ENCODE measurements around the gene EFL1. TPM values are rescaled to one million over a fixed set of nuclear protein-coding genes. Genes with fewer than 3 reads are reported as not detected.

EFL1 gene
- total RNA-seq, 2 experiments from 2014 or later, result 20.8 to 23.1 TPM

- no peaks in the 10 kb centered on the region for H3K9me3 Mint-ChIP-seq
- POLR2A ChIA-PET, result no interaction called here
- no peaks in the 10 kb centered on the region for H3K4me1 Mint-ChIP-seq
- no peak for DNase-seq
- no peak overlapping the region for H3K4me3 Mint-ChIP-seq
- H3K27ac Mint-ChIP-seq, result no peak overlapping the region
- CTCF ChIA-PET, result interaction anchor here (1.5 kb wide), 1 partner anchor 11 kb away, joined by 5 read pairs; no protein-coding TSS in a partner anchor
- H3K27me3 Mint-ChIP-seq, result no peaks in the 10 kb centered on the region
- H3K36me3 Mint-ChIP-seq (ENCODE audit: low read depth), result peaks cover 19% of the 10 kb centered on the region
These were observed 111.9 kb downstream of the EFL1 start for GRCh38 chr15:82150645-82151044.

GRCh38 chr15:82146990-82147461, 115.5 kb downstream of the EFL1 start:
- Mint-ChIP-seq H3K4me1 (no peaks in the 10 kb centered on the region), H3K4me3 (no peak overlapping the region), H3K27me3 (no peaks in the 10 kb centered on the region), H3K36me3 (ENCODE audit: low read depth) (peaks cover 16% of the 10 kb centered on the region), H3K27ac (no peak overlapping the region), H3K9me3 (no peaks in the 10 kb centered on the region)
- ChIA-PET POLR2A (no interaction called here), CTCF (no interaction called here)
- DNase-seq, result no peak

GRCh38 chr15:82146576-82146975, 116.0 kb downstream of the EFL1 start:
- ChIA-PET CTCF (no interaction called here), POLR2A (no interaction called here)
- no peaks in the 10 kb centered on the region for H3K9me3 Mint-ChIP-seq
- H3K27ac Mint-ChIP-seq, result no peak overlapping the region
- H3K36me3 Mint-ChIP-seq (ENCODE audit: low read depth), result peaks cover 11% of the 10 kb centered on the region
- H3K27me3 Mint-ChIP-seq, result no peaks in the 10 kb centered on the region
- H3K4me1 Mint-ChIP-seq, result no peaks in the 10 kb centered on the region
- H3K4me3 Mint-ChIP-seq, result no peak overlapping the region
- no peak for DNase-seq

- Mint-ChIP-seq H3K4me3 (no peak overlapping the region), H3K27me3 (no peaks in the 10 kb centered on the region), H3K27ac (no peak overlapping the region), H3K9me3 (no peaks in the 10 kb centered on the region), H3K36me3 (ENCODE audit: low read depth) (peaks cover 4% of the 10 kb centered on the region), H3K4me1 (no peaks in the 10 kb centered on the region)
- ChIA-PET POLR2A (no interaction called here), CTCF (interaction anchor here (0.8 kb wide), 1 partner anchor 14 kb away, joined by 3 read pairs; no protein-coding TSS in a partner anchor)
- no peak for DNase-seq
These were observed 118.8 kb downstream of the EFL1 start for GRCh38 chr15:82143390-82144385.

GRCh38 chr15:82140886-82141285, 121.6 kb downstream of the EFL1 start:
- no peak overlapping the region for H3K27ac Mint-ChIP-seq
- no peaks in the 10 kb centered on the region for H3K27me3 Mint-ChIP-seq
- peaks cover 11% of the 10 kb centered on the region for H3K36me3 Mint-ChIP-seq (ENCODE audit: low read depth)
- ChIA-PET CTCF (interaction anchor here (0.6 to 2.9 kb wide), 8 partner anchors 8 to 660 kb away, joined by 3 to 9 read pairs (median 4); no protein-coding TSS in a partner anchor), POLR2A (no interaction called here)
- H3K4me1 Mint-ChIP-seq, result no peaks in the 10 kb centered on the region
- no peak for DNase-seq
- H3K4me3 Mint-ChIP-seq, result no peak overlapping the region
- no peaks in the 10 kb centered on the region for H3K9me3 Mint-ChIP-seq

GRCh38 chr15:82139823-82140268, 122.7 kb downstream of the EFL1 start:
- CTCF ChIA-PET, result interaction anchor here (0.5 to 2.9 kb wide), 11 partner anchors 9 to 57 kb away, joined by 3 to 9 read pairs (median 4); no protein-coding TSS in a partner anchor
- H3K9me3 Mint-ChIP-seq, result no peaks in the 10 kb centered on the region
- POLR2A ChIA-PET, result no interaction called here
- no peak for DNase-seq
- H3K27me3 Mint-ChIP-seq, result no peaks in the 10 kb centered on the region
- H3K27ac Mint-ChIP-seq, result no peak overlapping the region
- H3K36me3 Mint-ChIP-seq (ENCODE audit: low read depth), result peaks cover 11% of the 10 kb centered on the region
- no peaks in the 10 kb centered on the region for H3K4me1 Mint-ChIP-seq
- H3K4me3 Mint-ChIP-seq, result no peak overlapping the region

GRCh38 chr15:82138306-82138705, 124.2 kb downstream of the EFL1 start:
- POLR2A ChIA-PET, result no interaction called here
- no peaks in the 10 kb centered on the region for H3K4me1 Mint-ChIP-seq
- peaks cover 11% of the 10 kb centered on the region for H3K36me3 Mint-ChIP-seq (ENCODE audit: low read depth)
- no peak for DNase-seq
- no peaks in the 10 kb centered on the region for H3K9me3 Mint-ChIP-seq
- no peak overlapping the region for H3K27ac Mint-ChIP-seq
- CTCF ChIA-PET, result interaction anchor here (0.7 kb wide), 1 partner anchor 30 kb away, joined by 4 read pairs; no protein-coding TSS in a partner anchor
- H3K4me3 Mint-ChIP-seq, result no peak overlapping the region
- no peaks in the 10 kb centered on the region for H3K27me3 Mint-ChIP-seq

GRCh38 chr15:82137261-82137660, 125.3 kb downstream of the EFL1 start:
- CTCF ChIA-PET, result no interaction called here
- no peaks in the 10 kb centered on the region for H3K9me3 Mint-ChIP-seq
- no peak overlapping the region for H3K4me3 Mint-ChIP-seq
- no peaks in the 10 kb centered on the region for H3K4me1 Mint-ChIP-seq
- DNase-seq, result no peak
- POLR2A ChIA-PET, result no interaction called here
- peaks cover 15% of the 10 kb centered on the region for H3K36me3 Mint-ChIP-seq (ENCODE audit: low read depth)
- H3K27ac Mint-ChIP-seq, result no peak overlapping the region
- H3K27me3 Mint-ChIP-seq, result no peaks in the 10 kb centered on the region

- H3K4me3 Mint-ChIP-seq, result no peak overlapping the region
- POLR2A ChIA-PET, result no interaction called here
- H3K36me3 Mint-ChIP-seq (ENCODE audit: low read depth), result peaks cover 15% of the 10 kb centered on the region
- H3K27me3 Mint-ChIP-seq, result no peaks in the 10 kb centered on the region
- DNase-seq, result no peak
- H3K9me3 Mint-ChIP-seq, result no peaks in the 10 kb centered on the region
- CTCF ChIA-PET, result no interaction called here
- H3K27ac Mint-ChIP-seq, result no peak overlapping the region
- no peaks in the 10 kb centered on the region for H3K4me1 Mint-ChIP-seq
These were observed 126.4 kb downstream of the EFL1 start for GRCh38 chr15:82136120-82136519.

- Mint-ChIP-seq H3K36me3 (ENCODE audit: low read depth) (peaks cover 15% of the 10 kb centered on the region), H3K4me3 (no peak overlapping the region), H3K9me3 (no peaks in the 10 kb centered on the region), H3K4me1 (no peaks in the 10 kb centered on the region), H3K27me3 (no peaks in the 10 kb centered on the region), H3K27ac (no peak overlapping the region)
- no peak for DNase-seq
- POLR2A ChIA-PET, result no interaction called here
- CTCF ChIA-PET, result no interaction called here
These were observed 126.9 kb downstream of the EFL1 start for GRCh38 chr15:82135638-82136037.

GRCh38 chr15:82134461-82134860, 128.1 kb downstream of the EFL1 start:
- H3K9me3 Mint-ChIP-seq, result no peaks in the 10 kb centered on the region
- DNase-seq, result no peak
- H3K27me3 Mint-ChIP-seq, result no peaks in the 10 kb centered on the region
- H3K36me3 Mint-ChIP-seq (ENCODE audit: low read depth), result peaks cover 18% of the 10 kb centered on the region
- ChIA-PET CTCF (interaction anchor here (0.7 to 0.9 kb wide), 3 partner anchors 58 to 275 kb away, joined by 3 to 4 read pairs (median 4); no protein-coding TSS in a partner anchor), POLR2A (no interaction called here)
- no peaks in the 10 kb centered on the region for H3K4me1 Mint-ChIP-seq
- H3K4me3 Mint-ChIP-seq, result no peak overlapping the region
- no peak overlapping the region for H3K27ac Mint-ChIP-seq

- Mint-ChIP-seq H3K4me3 (no peak overlapping the region), H3K9me3 (no peaks in the 10 kb centered on the region), H3K36me3 (ENCODE audit: low read depth) (peaks cover 15% of the 10 kb centered on the region), H3K27ac (no peak overlapping the region), H3K4me1 (peaks cover 7% of the 10 kb centered on the region), H3K27me3 (no peaks in the 10 kb centered on the region)
- CTCF ChIA-PET, result no interaction called here
- POLR2A ChIA-PET, result no interaction called here
- no peak for DNase-seq
These were observed 129.3 kb downstream of the EFL1 start for GRCh38 chr15:82133251-82133650.

GRCh38 chr15:82132742-82133141, 129.8 kb downstream of the EFL1 start:
- H3K4me3 Mint-ChIP-seq, result no peak overlapping the region
- no peak overlapping the region for H3K27ac Mint-ChIP-seq
- H3K4me1 Mint-ChIP-seq, result peaks cover 7% of the 10 kb centered on the region
- no peak for DNase-seq
- no peaks in the 10 kb centered on the region for H3K27me3 Mint-ChIP-seq
- POLR2A ChIA-PET, result no interaction called here
- H3K9me3 Mint-ChIP-seq, result no peaks in the 10 kb centered on the region
- peaks cover 13% of the 10 kb centered on the region for H3K36me3 Mint-ChIP-seq (ENCODE audit: low read depth)
- CTCF ChIA-PET, result no interaction called here
